Measurements from ENCODE around the gene NR2F6.

- peak; percentile 73 for TF ChIP-seq CTCF (IDR thresholded peaks at IDR 0.05; ENCODE audit: insufficient read depth, low read depth, low read length)
- no peak for TF ChIP-seq EZH2 (IDR thresholded peaks at IDR 0.05; ENCODE audit: insufficient read depth, low read length)
Observed at GRCh38 chr19:17260842-17261325, 15.2 kb upstream of the NR2F6 start.

Data from astrocyte (in vitro differentiated cells and primary cell).